ENCODE measurements around the gene PHLDB2. TPM values are rescaled to one million over a fixed set of nuclear protein-coding genes. Genes with fewer than 3 reads are reported as not detected.

Gene PHLDB2
- total and polyA plus RNA-seq, 5 donors from 2014 or later, result 1.6 to 5.9 (median 2.1) TPM

DNA sequence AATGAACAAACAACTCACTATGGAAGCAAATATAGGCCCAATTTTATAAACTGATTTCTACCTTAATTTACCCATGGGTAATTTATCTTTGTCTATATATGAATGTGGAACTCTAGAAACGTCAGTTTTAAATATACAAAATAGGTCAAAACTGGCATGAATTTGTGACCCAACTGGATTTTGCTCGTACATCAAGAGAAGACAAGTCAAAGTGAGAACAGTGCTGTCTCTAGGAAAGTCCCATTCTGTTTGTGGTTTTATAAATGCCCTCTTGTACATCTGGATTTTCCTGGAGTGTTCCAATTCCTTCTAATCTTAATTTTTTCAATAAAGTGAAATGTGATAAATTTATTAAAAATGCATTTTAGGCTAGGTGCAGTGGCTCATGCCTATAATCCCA lies 69.5 kb downstream of the PHLDB2 start:
- H3K27ac Mint-ChIP-seq, result no peak overlapping the region
- Histone ChIP-seq H3K4me1 (ENCODE audit: control insufficient read depth, insufficient read depth, low read length, poor library complexity, severe bottlenecking) (no peaks in the 10 kb centered on the region), H3K27me3 (ENCODE audit: control insufficient read depth, insufficient read depth, low read length) (no peaks in the 10 kb centered on the region), H3K27ac (ENCODE audit: insufficient read depth, low read length, poor library complexity, severe bottlenecking) (no peak overlapping the region), H3K4me3 (ENCODE audit: low read depth, low read length) (no peak overlapping the region), H3K9me3 (ENCODE audit: control insufficient read depth in 2 of 2, low read length in 2 of 2) (no peaks in the 10 kb centered on the region), H3K36me3 (ENCODE audit: control insufficient read depth, insufficient read depth, low read length) (no peaks in the 10 kb centered on the region)
- no peaks in the 10 kb centered on the region for H3K4me1 Mint-ChIP-seq
- ATAC-seq (ENCODE audit: low read depth in 2 of 2) (no peak), DNase-seq (no peak)
- peaks cover 0 to 2% (median 0%) of the 10 kb centered on the region in 7 donors for H3K9me3 Mint-ChIP-seq
- H3K27me3 Mint-ChIP-seq, result no peaks in the 10 kb centered on the region
- H3K36me3 Mint-ChIP-seq, result peaks cover 8% of the 10 kb centered on the region
- H3K4me3 Mint-ChIP-seq, result no peak overlapping the region

DNA sequence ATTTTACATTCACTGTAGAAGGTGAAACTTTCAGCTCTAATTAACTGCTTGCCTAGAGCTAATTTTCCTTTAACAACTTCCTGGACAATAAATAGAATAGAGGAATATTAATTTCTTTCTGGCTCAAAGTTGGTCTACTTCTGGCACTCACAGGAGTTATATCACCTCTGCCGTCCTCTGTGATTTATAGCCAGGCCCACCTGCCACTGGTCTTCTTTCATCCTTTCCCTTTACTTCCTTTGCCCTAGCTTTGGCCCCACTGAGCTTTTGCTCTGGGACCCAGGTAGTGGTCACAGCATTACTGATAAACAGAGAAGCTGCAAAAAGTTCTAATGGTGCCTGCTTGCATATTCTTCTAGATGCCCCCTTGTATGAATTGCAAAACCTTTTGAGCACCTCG lies 70.4 kb downstream of the PHLDB2 start:
- H3K27ac ChIP-seq (ENCODE audit: insufficient read depth, low read length, poor library complexity, severe bottlenecking), result no peak overlapping the region
- H3K9me3 Mint-ChIP-seq, result peaks cover 0 to under 1% (median 0%) of the 10 kb centered on the region in 7 donors
- no peaks in the 10 kb centered on the region for H3K27me3 ChIP-seq (ENCODE audit: control insufficient read depth, insufficient read depth, low read length)
- H3K27me3 Mint-ChIP-seq, result no peaks in the 10 kb centered on the region
- H3K36me3 ChIP-seq (ENCODE audit: control insufficient read depth, insufficient read depth, low read length), result no peaks in the 10 kb centered on the region
- DNase-seq (no peak), ATAC-seq (ENCODE audit: low read depth in 2 of 2) (no peak)
- H3K27ac Mint-ChIP-seq, result no peak overlapping the region
- no peaks in the 10 kb centered on the region for H3K4me1 Mint-ChIP-seq
- H3K4me3 ChIP-seq (ENCODE audit: low read depth, low read length), result no peak overlapping the region
- no peak overlapping the region for H3K4me3 Mint-ChIP-seq
- no peaks in the 10 kb centered on the region for H3K4me1 ChIP-seq (ENCODE audit: control insufficient read depth, insufficient read depth, low read length, poor library complexity, severe bottlenecking)
- H3K9me3 ChIP-seq (ENCODE audit: control insufficient read depth in 2 of 2, low read length in 2 of 2), result no peaks in the 10 kb centered on the region
- H3K36me3 Mint-ChIP-seq, result peaks cover 4% of the 10 kb centered on the region

GRCh38 chr3:111932946-111933345 lies 73.9 kb downstream of the PHLDB2 start:
- Mint-ChIP-seq H3K4me1 (no peaks in the 10 kb centered on the region), H3K27me3 (peaks cover 5% of the 10 kb centered on the region), H3K4me3 (no peak overlapping the region), H3K9me3 (peaks cover 0 to 1% (median 0%) of the 10 kb centered on the region in 7 donors), H3K36me3 (peaks cover 4% of the 10 kb centered on the region), H3K27ac (no peak overlapping the region)
- H3K9me3 ChIP-seq (ENCODE audit: control insufficient read depth in 2 of 2, low read length in 2 of 2), result no peaks in the 10 kb centered on the region
- H3K4me3 ChIP-seq (ENCODE audit: low read depth, low read length), result no peak overlapping the region
- no peaks in the 10 kb centered on the region for H3K4me1 ChIP-seq (ENCODE audit: control insufficient read depth, insufficient read depth, low read length, poor library complexity, severe bottlenecking)
- H3K36me3 ChIP-seq (ENCODE audit: control insufficient read depth, insufficient read depth, low read length), result no peaks in the 10 kb centered on the region
- H3K27me3 ChIP-seq (ENCODE audit: control insufficient read depth, insufficient read depth, low read length), result no peaks in the 10 kb centered on the region
- DNase-seq, result no peak
- no peak for ATAC-seq (ENCODE audit: low read depth in 2 of 2)
- no peak overlapping the region for H3K27ac ChIP-seq (ENCODE audit: insufficient read depth, low read length, poor library complexity, severe bottlenecking)

GRCh38 chr3:111936191-111936841 lies 77.3 kb downstream of the PHLDB2 start:
- no peak overlapping the region for H3K4me3 Mint-ChIP-seq

DNA sequence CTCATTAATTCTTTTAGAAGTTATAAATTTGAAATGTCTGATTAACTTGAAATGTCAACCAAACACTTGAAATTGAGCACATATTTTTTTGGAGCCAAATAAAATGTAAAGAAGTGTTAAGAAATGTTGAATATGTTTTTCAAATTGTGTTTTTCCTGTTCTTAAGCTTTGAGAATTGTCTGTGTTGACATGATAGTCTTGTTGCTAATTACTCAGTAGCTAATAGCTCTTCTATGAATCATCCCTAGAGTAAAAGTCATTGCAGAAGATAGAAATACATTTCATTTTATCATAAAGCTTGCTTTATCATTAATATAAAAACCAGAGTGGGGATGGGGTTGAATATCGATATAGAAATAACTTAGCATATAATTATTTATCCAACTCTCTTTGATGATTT lies 77.9 kb downstream of the PHLDB2 start:
- H3K27ac Mint-ChIP-seq, result no peak overlapping the region
- no peak for ATAC-seq (ENCODE audit: low read depth in 2 of 2)
- Histone ChIP-seq H3K4me1 (ENCODE audit: control insufficient read depth, insufficient read depth, low read length, poor library complexity, severe bottlenecking) (no peaks in the 10 kb centered on the region), H3K36me3 (ENCODE audit: control insufficient read depth, insufficient read depth, low read length) (no peaks in the 10 kb centered on the region), H3K9me3 (ENCODE audit: control insufficient read depth in 2 of 2, low read length in 2 of 2) (no peaks in the 10 kb centered on the region), H3K27me3 (ENCODE audit: control insufficient read depth, insufficient read depth, low read length) (no peaks in the 10 kb centered on the region), H3K27ac (ENCODE audit: insufficient read depth, low read length, poor library complexity, severe bottlenecking) (no peak overlapping the region), H3K4me3 (ENCODE audit: low read depth, low read length) (no peak overlapping the region)
- peaks cover 5% of the 10 kb centered on the region for H3K27me3 Mint-ChIP-seq
- H3K36me3 Mint-ChIP-seq, result peaks cover 19% of the 10 kb centered on the region
- H3K9me3 Mint-ChIP-seq, result peaks cover 0 to 1% (median 0%) of the 10 kb centered on the region in 7 donors
- no peak overlapping the region for H3K4me3 Mint-ChIP-seq
- DNase-seq, result no peak
- H3K4me1 Mint-ChIP-seq, result no peaks in the 10 kb centered on the region

More at GRCh38 chr3:111936191-111936841, 77.3 kb downstream of the PHLDB2 start:
- Mint-ChIP-seq H3K27me3 (peaks cover 5% of the 10 kb centered on the region), H3K36me3 (peaks cover 16% of the 10 kb centered on the region), H3K4me1 (no peaks in the 10 kb centered on the region), H3K9me3 (peaks cover 0 to 1% (median 0%) of the 10 kb centered on the region in 7 donors), H3K27ac (no peak overlapping the region)
- H3K36me3 ChIP-seq (ENCODE audit: control insufficient read depth, insufficient read depth, low read length), result no peaks in the 10 kb centered on the region
- H3K9me3 ChIP-seq (ENCODE audit: control insufficient read depth in 2 of 2, low read length in 2 of 2), result no peaks in the 10 kb centered on the region
- H3K4me1 ChIP-seq (ENCODE audit: control insufficient read depth, insufficient read depth, low read length, poor library complexity, severe bottlenecking), result no peaks in the 10 kb centered on the region
- no peak overlapping the region for H3K27ac ChIP-seq (ENCODE audit: insufficient read depth, low read length, poor library complexity, severe bottlenecking)
- H3K27me3 ChIP-seq (ENCODE audit: control insufficient read depth, insufficient read depth, low read length), result no peaks in the 10 kb centered on the region
- DNase-seq, result no peak
- ATAC-seq (ENCODE audit: low read depth in 2 of 2), result no peak
- H3K4me3 ChIP-seq (ENCODE audit: low read depth, low read length), result no peak overlapping the region

DNA sequence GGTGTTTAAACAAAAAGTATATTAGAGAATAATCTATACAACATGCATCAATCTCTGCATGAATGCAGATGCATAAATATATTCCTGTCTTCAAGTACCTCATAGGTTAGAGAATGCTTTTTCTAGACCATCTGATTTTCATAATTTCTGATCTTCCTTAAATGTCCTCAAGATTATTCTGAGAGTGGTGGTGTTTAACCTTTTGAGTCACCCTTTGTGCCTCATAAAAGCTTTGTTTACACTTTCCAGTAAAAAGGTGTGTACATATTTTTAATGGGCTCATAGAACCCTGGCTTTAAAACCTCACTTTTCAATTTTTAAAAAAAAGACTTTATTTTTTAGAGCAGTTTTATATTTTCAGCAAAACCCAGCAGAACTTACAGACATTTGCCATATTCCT lies 78.8 kb downstream of the PHLDB2 start:
- H3K27ac Mint-ChIP-seq, result no peak overlapping the region

DNA sequence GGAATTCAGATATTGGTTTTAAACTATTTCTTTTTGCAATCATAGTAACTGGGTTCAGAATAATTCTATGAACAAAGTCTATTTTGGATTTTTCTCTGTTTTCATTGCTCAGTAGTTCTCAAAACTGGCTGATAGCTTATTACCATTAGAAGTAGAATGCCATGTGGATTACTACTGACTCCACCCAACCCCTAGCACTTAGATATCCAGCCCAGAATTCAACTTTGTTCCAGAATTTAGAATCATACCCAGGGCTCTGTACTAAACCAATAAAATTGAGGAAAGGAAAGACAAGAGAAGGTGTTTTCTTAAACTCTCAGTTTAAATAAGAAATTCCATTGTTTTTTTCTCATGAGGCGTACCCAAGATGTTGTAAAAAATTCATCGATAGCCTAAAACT lies 80.8 kb downstream of the PHLDB2 start:
- no peaks in the 10 kb centered on the region for H3K9me3 ChIP-seq (ENCODE audit: control insufficient read depth in 2 of 2, low read length in 2 of 2)
- H3K4me1 ChIP-seq (ENCODE audit: control insufficient read depth, insufficient read depth, low read length, poor library complexity, severe bottlenecking), result no peaks in the 10 kb centered on the region
- H3K36me3 ChIP-seq (ENCODE audit: control insufficient read depth, insufficient read depth, low read length), result no peaks in the 10 kb centered on the region
- DNase-seq (no peak), ATAC-seq (ENCODE audit: low read depth in 2 of 2) (no peak)
- Mint-ChIP-seq H3K27ac (no peak overlapping the region), H3K36me3 (peaks cover 16% of the 10 kb centered on the region), H3K4me3 (no peak overlapping the region), H3K4me1 (no peaks in the 10 kb centered on the region), H3K27me3 (peaks cover 5% of the 10 kb centered on the region), H3K9me3 (peaks cover 0 to 1% (median 0%) of the 10 kb centered on the region in 7 donors)
- H3K27ac ChIP-seq (ENCODE audit: insufficient read depth, low read length, poor library complexity, severe bottlenecking), result no peak overlapping the region
- no peak overlapping the region for H3K4me3 ChIP-seq (ENCODE audit: low read depth, low read length)
- H3K27me3 ChIP-seq (ENCODE audit: control insufficient read depth, insufficient read depth, low read length), result no peaks in the 10 kb centered on the region

More for the DNA sequence above, 78.8 kb downstream of the PHLDB2 start:
- Mint-ChIP-seq H3K4me3 (no peak overlapping the region), H3K9me3 (peaks cover 0 to 1% (median 0%) of the 10 kb centered on the region in 7 donors), H3K36me3 (peaks cover 16% of the 10 kb centered on the region), H3K4me1 (no peaks in the 10 kb centered on the region), H3K27me3 (peaks cover 5% of the 10 kb centered on the region)
- ATAC-seq (ENCODE audit: low read depth in 2 of 2) (no peak), DNase-seq (no peak)
- H3K9me3 ChIP-seq (ENCODE audit: control insufficient read depth in 2 of 2, low read length in 2 of 2), result no peaks in the 10 kb centered on the region
- H3K4me3 ChIP-seq (ENCODE audit: low read depth, low read length), result no peak overlapping the region
- no peak overlapping the region for H3K27ac ChIP-seq (ENCODE audit: insufficient read depth, low read length, poor library complexity, severe bottlenecking)
- H3K4me1 ChIP-seq (ENCODE audit: control insufficient read depth, insufficient read depth, low read length, poor library complexity, severe bottlenecking), result no peaks in the 10 kb centered on the region
- no peaks in the 10 kb centered on the region for H3K36me3 ChIP-seq (ENCODE audit: control insufficient read depth, insufficient read depth, low read length)
- no peaks in the 10 kb centered on the region for H3K27me3 ChIP-seq (ENCODE audit: control insufficient read depth, insufficient read depth, low read length)

- DNase-seq (no peak), ATAC-seq (ENCODE audit: low read depth in 2 of 2) (no peak)
- Histone ChIP-seq H3K27ac (ENCODE audit: insufficient read depth, low read length, poor library complexity, severe bottlenecking) (no peak overlapping the region), H3K27me3 (ENCODE audit: control insufficient read depth, insufficient read depth, low read length) (no peaks in the 10 kb centered on the region), H3K4me3 (ENCODE audit: low read depth, low read length) (no peak overlapping the region), H3K4me1 (ENCODE audit: control insufficient read depth, insufficient read depth, low read length, poor library complexity, severe bottlenecking) (no peaks in the 10 kb centered on the region), H3K36me3 (ENCODE audit: control insufficient read depth, insufficient read depth, low read length) (no peaks in the 10 kb centered on the region), H3K9me3 (ENCODE audit: control insufficient read depth in 2 of 2, low read length in 2 of 2) (no peaks in the 10 kb centered on the region)
- Mint-ChIP-seq H3K9me3 (no peaks in the 10 kb centered on the region), H3K27ac (no peak overlapping the region), H3K36me3 (peaks cover 16% of the 10 kb centered on the region), H3K27me3 (peaks cover 6% of the 10 kb centered on the region), H3K4me1 (no peaks in the 10 kb centered on the region), H3K4me3 (no peak overlapping the region)
Observed at GRCh38 chr3:111943533-111943932, 84.5 kb downstream of the PHLDB2 start.

Data from CD4-positive, CD25-positive, alpha-beta regulatory T cell (primary cell).